ENCODE measurements around the gene S100A16. TPM values are rescaled to one million over a fixed set of nuclear protein-coding genes. Genes with fewer than 3 reads are reported as not detected.
"Not testable (repeated sequence)": the region's sequence is repeated elsewhere in the genome, so short reads cannot be mapped to it uniquely, and the experiment has no call there.

Gene S100A16
- total RNA-seq, 3 donors from 2014 or later (not counting 1 experiment from before 2014, with no cell fraction given): not detected

DNA sequence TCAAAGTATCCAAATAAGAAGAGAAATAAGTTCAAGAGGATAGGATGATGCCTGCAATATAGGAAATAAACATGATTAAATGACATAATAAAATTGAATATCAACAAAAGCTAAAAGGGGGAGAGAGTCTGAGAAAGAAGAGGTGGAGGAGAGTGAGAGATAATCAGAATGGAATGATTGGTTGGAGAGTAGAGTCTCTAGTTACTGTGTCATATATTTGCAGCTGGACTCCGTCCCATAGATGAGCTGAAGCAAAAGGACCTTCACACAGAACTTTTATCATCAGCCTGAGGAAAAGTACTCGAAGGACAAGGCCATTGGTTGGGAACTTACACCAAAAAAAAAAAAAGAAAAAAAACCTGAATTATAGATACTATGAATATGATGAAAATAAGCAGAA, 24.5 kb downstream of the S100A16 start:
- no peaks in the 10 kb centered on the region for H3K27me3 ChIP-seq (ENCODE audit: control insufficient read depth, insufficient read depth, low read length)
- WGBS (ENCODE audit: insufficient coverage): 80% methylated on average over 2 of the region's 2 CpGs
- ATAC-seq (no peak), DNase-seq (no peak)
- H3K4me1 ChIP-seq (ENCODE audit: control insufficient read depth, insufficient read depth, low read length): no peaks in the 10 kb centered on the region
- peaks cover 17 to 19% of the 10 kb centered on the region in 2 donors for H3K27me3 Mint-ChIP-seq (ENCODE audit: low read depth in 2 of 2)
- no peaks in the 10 kb centered on the region for H3K4me1 Mint-ChIP-seq
- no peak overlapping the region for H3K4me3 ChIP-seq (ENCODE audit: low read length)
- intact Hi-C loops (cut with micrococcal nuclease): no loop called here
- no peak overlapping the region for H3K27ac Mint-ChIP-seq
- TF ChIP-seq, protein P1, sequence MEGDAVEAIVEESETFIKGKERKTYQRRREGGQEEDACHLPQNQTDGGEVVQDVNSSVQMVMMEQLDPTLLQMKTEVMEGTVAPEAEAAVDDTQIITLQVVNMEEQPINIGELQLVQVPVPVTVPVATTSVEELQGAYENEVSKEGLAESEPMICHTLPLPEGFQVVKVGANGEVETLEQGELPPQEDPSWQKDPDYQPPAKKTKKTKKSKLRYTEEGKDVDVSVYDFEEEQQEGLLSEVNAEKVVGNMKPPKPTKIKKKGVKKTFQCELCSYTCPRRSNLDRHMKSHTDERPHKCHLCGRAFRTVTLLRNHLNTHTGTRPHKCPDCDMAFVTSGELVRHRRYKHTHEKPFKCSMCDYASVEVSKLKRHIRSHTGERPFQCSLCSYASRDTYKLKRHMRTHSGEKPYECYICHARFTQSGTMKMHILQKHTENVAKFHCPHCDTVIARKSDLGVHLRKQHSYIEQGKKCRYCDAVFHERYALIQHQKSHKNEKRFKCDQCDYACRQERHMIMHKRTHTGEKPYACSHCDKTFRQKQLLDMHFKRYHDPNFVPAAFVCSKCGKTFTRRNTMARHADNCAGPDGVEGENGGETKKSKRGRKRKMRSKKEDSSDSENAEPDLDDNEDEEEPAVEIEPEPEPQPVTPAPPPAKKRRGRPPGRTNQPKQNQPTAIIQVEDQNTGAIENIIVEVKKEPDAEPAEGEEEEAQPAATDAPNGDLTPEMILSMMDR (IDR thresholded peaks at IDR 0.05): no peak
- no peak overlapping the region for H3K27ac ChIP-seq (ENCODE audit: low read length)
- H3K36me3 Mint-ChIP-seq: no peaks in the 10 kb centered on the region
- H3K36me3 ChIP-seq (ENCODE audit: control insufficient read depth, insufficient read depth, low read length): no peaks in the 10 kb centered on the region
- H3K9me3 ChIP-seq (ENCODE audit: control insufficient read depth, insufficient read depth, low read length): no peaks in the 10 kb centered on the region
- no peak overlapping the region for H3K4me3 Mint-ChIP-seq
- no peaks in the 10 kb centered on the region for H3K9me3 Mint-ChIP-seq

DNA sequence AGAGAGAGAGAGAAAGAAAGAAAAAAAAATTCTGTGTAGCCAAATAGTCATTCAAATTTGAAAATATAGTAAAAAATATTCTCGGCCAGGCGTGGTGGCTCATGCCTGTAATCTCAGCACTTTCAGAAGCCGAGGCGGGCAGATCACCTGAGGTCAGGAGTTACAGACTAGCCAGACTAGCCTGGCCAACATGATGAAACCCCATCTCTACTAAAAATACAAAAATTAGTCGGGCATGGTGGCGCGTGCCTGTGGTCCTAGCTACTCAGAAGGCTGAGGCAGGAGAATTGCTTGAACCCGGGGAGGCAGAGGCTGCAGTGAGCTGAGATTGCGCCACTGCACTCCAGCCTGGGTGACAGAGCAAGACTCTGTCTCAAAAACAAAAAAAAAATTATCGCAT, 24.9 kb downstream of the S100A16 start:
- H3K27me3 Mint-ChIP-seq (ENCODE audit: low read depth in 2 of 2): peaks cover 17 to 19% of the 10 kb centered on the region in 2 donors
- H3K36me3 Mint-ChIP-seq; H3K4me1 ChIP-seq (ENCODE audit: control insufficient read depth, insufficient read depth, low read length); ATAC-seq; H3K9me3 ChIP-seq (ENCODE audit: control insufficient read depth, insufficient read depth, low read length); H3K9me3 Mint-ChIP-seq; DNase-seq; H3K4me3 ChIP-seq (ENCODE audit: low read length); H3K27me3 ChIP-seq (ENCODE audit: control insufficient read depth, insufficient read depth, low read length); H3K27ac Mint-ChIP-seq; H3K4me3 Mint-ChIP-seq; intact Hi-C loops (cut with micrococcal nuclease); H3K36me3 ChIP-seq (ENCODE audit: control insufficient read depth, insufficient read depth, low read length); H3K27ac ChIP-seq (ENCODE audit: low read length); H3K4me1 Mint-ChIP-seq: not testable (repeated sequence)
- 99% methylated on average over 9 of the region's 10 CpGs for WGBS (ENCODE audit: insufficient coverage)

DNA sequence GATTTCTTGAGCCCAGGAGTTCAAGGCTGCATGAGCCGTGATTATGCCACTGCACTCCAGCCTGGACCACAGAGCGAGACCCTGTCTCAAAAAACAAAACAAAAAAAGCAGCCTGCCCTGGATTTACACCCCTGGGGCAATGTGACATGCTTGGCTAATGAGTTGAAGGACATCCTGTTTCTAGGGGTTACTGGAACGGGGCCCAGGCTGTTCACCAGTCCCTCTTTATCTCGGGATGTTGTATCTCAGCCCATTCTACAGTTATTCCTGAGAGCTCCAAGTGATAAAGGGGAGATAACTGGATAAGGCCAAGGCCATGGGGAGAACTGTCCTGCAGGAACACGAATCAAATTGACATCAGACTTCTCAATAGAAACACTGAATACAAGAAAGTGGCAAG, 25.6 kb downstream of the S100A16 start:
- no peaks in the 10 kb centered on the region for H3K36me3 Mint-ChIP-seq
- H3K4me3 Mint-ChIP-seq: no peak overlapping the region
- Histone ChIP-seq H3K9me3 (ENCODE audit: control insufficient read depth, insufficient read depth, low read length) (no peaks in the 10 kb centered on the region), H3K4me1 (ENCODE audit: control insufficient read depth, insufficient read depth, low read length) (no peaks in the 10 kb centered on the region), H3K36me3 (ENCODE audit: control insufficient read depth, insufficient read depth, low read length) (no peaks in the 10 kb centered on the region), H3K27ac (ENCODE audit: low read length) (no peak overlapping the region), H3K27me3 (ENCODE audit: control insufficient read depth, insufficient read depth, low read length) (no peaks in the 10 kb centered on the region), H3K4me3 (ENCODE audit: low read length) (no peak overlapping the region)
- no peaks in the 10 kb centered on the region for H3K4me1 Mint-ChIP-seq
- intact Hi-C loops (cut with micrococcal nuclease): no loop called here
- H3K9me3 Mint-ChIP-seq: no peaks in the 10 kb centered on the region
- DNase-seq: no peak
- ATAC-seq: no peak
- peaks cover 17 to 19% of the 10 kb centered on the region in 2 donors for H3K27me3 Mint-ChIP-seq (ENCODE audit: low read depth in 2 of 2)
- 77% methylated on average over 4 of the region's 5 CpGs for WGBS (ENCODE audit: insufficient coverage)
- H3K27ac Mint-ChIP-seq: no peak overlapping the region
- TF ChIP-seq, protein P1 (IDR thresholded peaks at IDR 0.05): no peak

DNA sequence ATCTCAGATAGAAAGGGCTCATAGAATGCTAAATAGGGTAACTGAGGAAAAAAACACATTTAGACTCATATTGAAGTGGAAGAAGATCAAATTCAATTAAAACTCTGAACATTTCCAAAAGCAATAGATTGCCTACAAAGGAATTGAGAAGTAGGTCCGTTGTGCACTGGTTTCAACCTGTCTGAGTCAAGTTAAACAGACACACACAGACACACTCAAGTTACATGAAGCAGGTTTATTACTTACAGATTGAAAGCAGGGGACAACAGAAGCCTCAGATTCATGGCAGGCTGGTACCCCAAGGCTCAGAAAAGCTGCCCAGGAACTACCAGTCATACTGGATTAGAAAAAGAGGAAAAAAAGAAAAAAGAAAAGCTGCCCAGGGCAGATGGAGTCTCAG, 26.6 kb downstream of the S100A16 start:
- Histone ChIP-seq H3K36me3 (ENCODE audit: control insufficient read depth, insufficient read depth, low read length) (no peaks in the 10 kb centered on the region), H3K27me3 (ENCODE audit: control insufficient read depth, insufficient read depth, low read length) (no peaks in the 10 kb centered on the region), H3K4me1 (ENCODE audit: control insufficient read depth, insufficient read depth, low read length) (no peaks in the 10 kb centered on the region), H3K4me3 (ENCODE audit: low read length) (no peak overlapping the region), H3K9me3 (ENCODE audit: control insufficient read depth, insufficient read depth, low read length) (no peaks in the 10 kb centered on the region), H3K27ac (ENCODE audit: low read length) (no peak overlapping the region)
- Mint-ChIP-seq H3K36me3 (no peaks in the 10 kb centered on the region), H3K4me3 (no peak overlapping the region), H3K27ac (no peak overlapping the region), H3K9me3 (no peaks in the 10 kb centered on the region), H3K4me1 (no peaks in the 10 kb centered on the region), H3K27me3 (ENCODE audit: low read depth in 2 of 2) (peaks cover 17 to 19% of the 10 kb centered on the region in 2 donors)
- TF ChIP-seq, protein P1 (IDR thresholded peaks at IDR 0.05): no peak
- ATAC-seq: no peak
- no peak for DNase-seq
- intact Hi-C loops (cut with micrococcal nuclease): no loop called here
- WGBS (ENCODE audit: insufficient coverage): 86% methylated on average over 1 of the region's 1 CpG

Data from natural killer cell (primary cell).